GM21367 (cell line): ENCODE data around the gene CH25H.
"Not testable (repeated sequence)": the region's sequence is repeated elsewhere in the genome, so short reads cannot be mapped to it uniquely, and the experiment has no call there.

Source experiments
- ATAC-seq: cut with Tn5 transposase; IDR thresholded peaks from one replicate; pipeline ENCODE4 v1.9.1; 2021; ENCODE audit not compliant: unreplicated experiment

Gene CH25H

DNA sequence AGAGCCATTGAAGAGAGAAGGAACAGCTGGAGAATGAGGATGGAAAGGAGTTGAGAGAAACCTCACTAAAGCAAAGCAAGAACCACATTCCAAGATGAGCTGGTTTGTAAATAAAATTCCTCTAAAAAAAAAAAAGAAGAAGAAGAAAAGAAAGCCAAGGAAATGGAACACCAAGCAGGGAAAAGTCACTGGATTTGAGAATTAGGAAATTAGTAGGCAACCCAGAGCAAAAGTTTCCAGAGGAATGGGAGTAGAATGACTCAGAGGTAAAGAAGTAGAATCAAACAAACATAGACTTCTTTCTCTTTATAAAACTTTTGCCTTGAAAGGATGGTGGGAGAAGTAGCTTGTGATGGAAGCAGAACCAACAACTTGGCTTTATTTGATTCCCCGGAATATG is 3.9 kb downstream of the CH25H start:
- ATAC-seq: no peak

DNA sequence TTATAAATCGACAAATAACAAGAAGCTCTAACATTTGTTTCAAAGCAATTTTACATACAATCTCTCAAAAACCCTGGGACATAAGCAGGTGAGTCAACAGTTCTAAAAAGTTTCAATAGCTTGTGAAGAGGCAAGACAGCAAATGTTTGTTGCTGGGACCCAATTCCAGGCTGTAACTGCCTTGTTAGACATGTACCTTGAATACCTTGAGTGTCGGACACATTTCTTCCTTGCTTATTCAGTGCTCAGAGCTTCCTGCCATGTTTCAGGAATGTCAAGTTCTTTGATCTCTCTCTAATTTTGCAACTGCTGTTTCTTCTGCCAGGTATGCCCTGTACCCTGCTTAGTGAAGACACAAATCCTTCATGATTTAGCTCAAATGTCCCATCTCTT is 5.1 kb downstream of the CH25H start:
- ATAC-seq: no peak

DNA sequence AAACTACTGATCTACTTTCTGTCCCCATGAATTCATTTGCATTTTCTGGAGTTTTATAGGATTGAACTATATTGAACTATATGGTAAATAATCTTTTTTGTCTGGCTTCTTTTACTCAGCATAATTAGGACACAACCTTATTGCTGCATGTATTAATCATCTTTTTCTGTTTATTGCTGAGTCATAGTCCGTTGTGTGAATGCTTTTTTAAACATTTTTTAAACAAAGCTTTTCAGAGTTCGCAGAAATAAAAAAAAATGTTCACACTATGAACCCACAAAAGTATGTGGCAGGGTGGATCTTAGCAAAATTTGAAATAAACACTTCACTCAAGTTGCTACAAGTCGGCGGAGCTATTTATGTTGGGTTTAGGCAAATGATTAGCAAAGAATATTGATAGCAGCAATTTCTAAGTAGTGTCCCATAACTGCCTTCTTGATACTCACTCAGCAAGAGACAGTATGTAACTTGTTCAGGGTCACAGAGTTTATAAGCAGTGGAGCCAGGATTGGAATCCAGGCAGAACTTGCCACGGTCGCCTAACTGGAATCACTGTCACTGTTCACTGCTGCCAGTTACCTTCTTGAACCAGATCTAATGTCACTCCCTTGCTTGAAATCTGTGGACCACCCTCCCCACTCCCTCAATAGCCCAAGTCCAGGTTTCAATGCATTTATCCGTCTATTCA is 5.6 kb downstream of the CH25H start:
- no peak for ATAC-seq

DNA sequence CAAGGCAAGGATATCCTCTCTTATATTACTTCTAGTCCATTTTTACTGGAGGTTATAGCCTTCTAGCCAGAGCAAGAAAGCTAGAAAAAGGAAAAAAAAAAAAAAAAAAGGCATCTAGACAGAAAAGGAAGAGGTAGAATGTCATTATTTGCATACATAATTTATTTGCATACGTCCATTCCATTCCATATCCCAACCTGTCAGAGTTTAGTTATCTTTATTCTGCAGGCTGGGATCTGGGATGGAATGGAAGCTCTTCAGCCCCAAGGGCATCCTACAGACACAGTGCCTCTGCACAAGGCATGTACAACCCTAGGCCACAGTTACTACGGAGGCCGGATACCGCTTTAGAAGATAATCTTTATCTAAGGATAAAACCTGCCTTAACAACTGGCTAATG is 9.6 kb downstream of the CH25H start:
- no peak for ATAC-seq

DNA sequence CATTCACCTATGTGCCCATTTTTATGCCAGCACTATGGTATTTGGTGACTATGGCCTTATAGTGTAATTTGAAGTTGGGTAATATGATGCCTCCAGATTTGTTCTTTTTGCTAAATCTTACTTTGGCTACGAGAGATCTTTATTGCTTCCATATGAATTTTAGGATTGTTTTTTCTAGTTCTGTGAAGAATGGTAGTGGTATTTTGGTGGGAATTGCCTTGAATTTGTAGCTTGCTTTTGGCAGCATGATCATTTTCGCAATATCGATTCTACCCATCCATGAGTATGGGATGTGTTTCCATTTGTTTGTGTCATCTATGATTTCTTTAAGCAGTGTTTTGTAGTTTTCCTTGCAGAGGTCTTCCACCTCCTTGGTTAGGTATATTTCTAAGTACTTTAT is 15.8 kb downstream of the CH25H start:
- not testable (repeated sequence) for ATAC-seq

DNA sequence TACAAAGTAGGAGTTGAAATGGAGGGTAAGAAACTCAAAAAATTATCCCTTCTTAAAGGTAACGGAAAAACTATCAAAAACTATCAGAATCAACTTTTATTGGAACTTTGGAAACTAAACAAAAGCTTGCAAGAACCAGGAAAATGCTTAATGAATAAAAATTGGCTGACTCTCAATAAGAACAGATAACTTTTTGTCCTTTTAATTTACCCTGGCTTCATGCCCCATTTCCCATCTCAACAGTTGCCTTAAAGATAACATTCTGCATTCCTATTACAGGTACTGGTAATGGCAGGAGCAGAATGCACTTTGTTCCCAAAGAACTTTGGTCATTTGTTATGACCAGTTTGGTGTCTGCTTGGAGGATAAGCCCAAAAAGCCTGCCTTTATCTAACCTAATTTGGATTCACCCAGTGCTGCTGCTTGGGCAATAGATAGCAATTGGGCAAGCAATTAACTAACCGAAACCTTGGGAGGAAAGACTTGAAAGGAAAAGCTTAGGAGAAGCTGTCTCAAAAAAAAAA is 17.8 kb downstream of the CH25H start:
- ATAC-seq: no peak

DNA sequence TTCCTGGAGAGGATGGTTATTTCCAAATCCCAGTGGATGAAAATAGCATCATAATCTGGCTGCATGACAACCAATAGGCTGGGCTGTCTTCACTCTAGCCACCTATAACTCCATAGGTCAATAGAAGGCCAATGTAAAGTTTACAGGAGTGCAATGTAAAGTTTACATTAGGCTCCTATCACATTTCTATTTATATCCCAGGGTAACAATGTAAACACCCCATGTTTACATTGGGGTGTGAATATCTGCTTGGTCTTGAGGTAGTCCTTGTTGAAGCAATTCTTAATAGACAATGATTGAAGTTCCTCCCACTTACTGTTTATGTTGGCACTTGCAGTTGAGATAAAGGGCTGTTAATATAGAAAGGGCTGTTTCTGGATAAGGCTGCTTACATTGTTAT is 21.5 kb downstream of the CH25H start:
- no peak for ATAC-seq

DNA sequence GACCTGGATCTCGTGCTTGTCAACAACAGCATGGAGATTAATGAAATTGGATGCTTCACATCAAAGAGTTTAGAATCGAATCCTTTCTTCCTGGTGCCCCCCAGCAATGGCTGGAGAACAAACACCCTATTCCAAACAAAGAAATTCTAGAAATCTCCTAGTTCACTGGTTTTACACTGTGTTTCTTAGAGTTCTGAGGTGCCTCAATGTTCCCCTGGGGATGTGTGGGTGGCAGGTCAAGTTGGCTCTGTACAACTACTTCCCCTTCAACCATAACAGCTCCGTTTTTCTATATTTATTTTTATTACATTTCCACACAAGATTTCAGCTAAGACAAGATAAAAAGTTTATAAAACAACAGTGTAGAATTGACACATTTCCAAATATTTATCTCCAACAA is 22.5 kb downstream of the CH25H start:
- no peak for ATAC-seq

DNA sequence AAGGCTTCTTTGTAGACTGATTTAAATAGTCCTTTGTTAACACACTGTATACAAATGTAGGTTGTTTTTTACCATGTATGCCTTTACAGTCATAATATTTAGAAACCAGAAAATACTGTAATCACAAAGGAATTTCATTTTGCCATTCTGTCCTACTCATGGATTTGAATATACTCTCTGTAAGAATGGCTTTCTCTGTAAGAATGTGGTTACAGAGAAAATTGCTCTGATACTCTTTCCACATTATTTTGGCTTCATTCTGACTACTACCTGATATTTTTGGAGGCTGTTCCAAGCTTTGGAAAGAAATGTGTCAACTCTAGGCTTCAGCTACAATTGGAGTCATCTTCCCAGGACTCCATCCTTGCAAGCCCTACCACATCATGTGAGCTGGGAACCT is 23.5 kb downstream of the CH25H start:
- no peak for ATAC-seq

DNA sequence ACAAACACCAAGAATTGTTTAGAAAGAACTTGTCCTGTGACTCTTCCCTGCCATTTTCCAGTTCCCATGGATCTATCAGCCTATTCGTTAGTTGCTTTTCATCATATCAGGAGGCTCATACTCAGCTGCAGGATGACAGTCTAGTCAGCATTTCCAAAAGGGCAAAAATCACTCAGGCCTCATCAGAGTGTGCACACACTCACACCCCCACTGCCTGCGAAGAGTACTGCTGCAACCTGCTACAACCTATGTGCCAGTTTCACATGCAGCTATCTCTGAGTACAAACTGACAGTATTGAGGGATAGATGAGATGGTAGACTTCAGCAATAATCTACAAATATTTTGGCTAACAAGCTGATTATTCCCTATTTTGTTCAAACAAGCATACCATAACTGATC is 24.2 kb downstream of the CH25H start:
- no peak for ATAC-seq

DNA sequence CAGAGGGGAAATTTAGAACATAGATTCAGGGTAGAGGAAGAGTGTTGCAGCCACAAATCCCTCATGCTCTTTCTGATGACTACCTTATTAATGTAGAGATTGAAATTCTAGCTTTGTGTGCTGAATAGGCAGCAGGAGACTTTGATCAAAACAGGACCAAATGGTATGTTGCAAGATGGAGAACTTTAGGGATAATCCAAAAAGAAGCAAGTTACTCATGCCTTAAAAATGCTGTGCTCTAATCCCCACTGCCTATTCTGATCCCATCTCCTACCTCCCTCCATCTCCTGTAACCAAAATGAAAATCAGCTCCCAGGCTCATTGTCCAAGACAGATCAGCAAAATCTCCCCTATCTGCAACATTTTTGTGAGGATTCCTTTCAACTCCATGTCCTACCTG is 31.3 kb downstream of the CH25H start:
- ATAC-seq: no peak

DNA sequence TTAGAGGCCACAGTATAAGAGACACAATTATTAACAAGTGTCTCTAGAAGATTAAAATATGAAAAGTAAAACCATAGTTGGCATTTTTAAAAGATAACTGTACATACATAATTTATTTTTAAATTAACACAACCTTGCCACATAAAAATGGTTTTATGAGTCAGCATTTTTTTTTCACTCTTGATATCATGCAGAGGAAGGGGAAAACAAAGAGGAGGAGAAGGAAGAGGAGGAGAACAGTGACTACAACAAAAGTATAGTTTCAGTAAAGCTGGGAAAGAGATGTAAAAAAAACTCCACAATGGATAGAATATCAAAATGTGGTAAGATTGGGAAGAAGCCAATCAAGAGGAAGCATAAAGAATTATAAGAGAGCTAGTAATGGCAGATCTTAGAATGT is 34.0 kb downstream of the CH25H start:
- ATAC-seq: no peak

DNA sequence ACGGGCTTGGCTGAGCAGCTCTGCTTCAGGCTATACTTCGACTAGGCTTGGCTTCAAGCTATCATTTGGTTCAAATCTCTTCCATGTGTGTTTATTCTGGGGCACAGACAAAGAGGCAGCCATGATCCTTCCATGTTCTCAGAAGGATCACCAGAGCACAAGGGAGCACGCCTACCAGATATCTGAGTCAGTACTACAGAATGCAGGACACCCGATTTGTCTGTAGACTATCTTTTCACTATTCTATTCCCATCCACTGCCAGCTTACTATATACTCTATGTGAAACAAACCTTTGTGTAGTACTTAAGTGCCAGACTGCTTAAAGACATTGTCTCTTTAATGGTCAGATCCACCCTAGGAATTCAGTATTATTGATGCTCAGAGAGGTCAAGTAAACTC is 35.1 kb downstream of the CH25H start:
- ATAC-seq: no peak

DNA sequence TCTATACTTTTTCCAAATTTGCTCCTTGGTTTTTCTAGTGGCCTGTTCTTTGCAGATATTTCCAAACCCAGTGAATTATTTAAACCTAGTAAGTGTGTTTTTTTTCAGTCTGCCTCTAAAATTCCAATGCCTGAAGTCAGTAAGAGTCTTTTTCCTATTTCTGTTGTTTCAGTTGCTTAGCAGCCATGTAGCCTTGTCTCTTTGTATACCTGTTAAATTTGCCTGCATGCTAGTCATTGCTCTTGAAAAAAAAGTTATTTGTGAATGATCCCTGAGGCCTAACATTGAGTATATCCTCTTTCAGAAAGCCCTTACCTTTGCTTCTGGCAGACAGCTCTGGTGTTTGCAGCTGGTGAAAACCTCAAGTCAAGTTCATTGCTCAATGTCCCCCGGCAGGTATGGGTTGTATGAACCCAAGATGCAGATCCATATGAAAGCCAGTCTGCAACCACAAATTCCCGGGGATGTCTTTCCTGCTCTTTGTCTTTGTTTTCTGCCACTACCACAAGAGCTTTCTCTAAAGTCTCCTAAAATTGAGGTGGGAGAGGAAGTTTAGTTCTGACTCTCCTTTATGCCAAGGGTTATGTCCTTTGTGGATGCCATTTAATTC is 35.7 kb downstream of the CH25H start:
- ATAC-seq: no peak

DNA sequence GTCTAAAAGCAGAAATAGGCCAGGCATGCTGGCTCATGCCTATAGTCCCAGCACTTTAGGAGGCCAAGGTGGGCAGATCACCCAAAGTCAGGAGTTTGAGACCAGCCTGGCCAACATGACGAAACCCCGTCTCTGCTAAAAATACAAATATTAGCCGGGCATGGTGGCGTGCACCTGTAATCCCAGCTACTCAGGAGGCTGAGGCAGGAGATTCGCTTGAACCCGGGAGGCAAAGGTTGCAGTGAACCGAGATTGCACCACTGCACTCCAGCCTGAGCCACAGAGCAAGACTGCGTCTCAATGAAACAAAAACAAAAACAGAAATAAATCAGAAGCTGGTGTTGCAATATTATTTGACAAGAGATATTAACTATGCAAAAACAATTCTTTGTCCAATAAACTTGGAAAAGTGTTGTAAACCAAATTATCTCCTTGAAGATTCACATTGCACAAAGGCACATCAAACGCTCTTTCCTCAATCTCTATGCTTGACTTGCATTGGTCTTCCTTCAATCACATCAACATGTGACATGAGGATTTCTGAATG is 38.7 kb downstream of the CH25H start:
- not testable (repeated sequence) for ATAC-seq

DNA sequence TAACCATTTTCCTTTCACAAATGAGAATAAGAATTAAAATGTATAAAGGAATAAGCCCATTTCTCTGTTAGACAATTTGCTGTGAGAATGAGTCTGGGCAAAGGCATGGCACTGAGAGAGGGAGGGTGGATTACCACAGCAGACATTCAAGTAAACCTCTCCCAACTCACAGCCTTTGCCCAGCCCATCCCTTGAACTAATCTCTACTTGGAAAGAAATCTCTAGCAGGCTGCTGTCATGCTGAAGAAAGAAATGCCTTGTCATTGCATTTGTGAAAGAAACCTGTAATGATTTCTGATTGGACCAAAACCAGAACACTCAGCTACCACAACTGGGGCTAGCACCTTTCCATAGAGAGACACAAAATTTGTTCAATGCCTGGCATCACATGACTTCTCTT is 39.2 kb downstream of the CH25H start:
- no peak for ATAC-seq

DNA sequence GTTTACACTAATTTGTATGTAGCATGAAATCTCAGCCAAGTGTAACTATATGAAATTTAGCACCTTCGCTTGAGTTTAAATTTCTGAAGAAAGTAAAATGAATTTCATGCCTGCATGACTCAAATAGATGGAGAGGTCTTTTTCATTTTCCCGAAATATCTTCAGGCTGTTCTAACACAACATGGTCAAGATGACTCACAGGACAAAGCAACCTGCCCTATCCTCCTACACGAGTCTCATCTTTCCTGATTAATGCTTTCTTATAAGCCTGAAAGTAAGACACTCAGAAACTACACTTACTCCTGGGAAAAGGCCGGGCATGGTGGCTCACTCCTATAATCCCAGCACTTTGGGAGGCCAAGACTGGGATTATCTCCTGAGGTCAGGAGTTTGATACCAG is 41.2 kb downstream of the CH25H start:
- no peak for ATAC-seq

DNA sequence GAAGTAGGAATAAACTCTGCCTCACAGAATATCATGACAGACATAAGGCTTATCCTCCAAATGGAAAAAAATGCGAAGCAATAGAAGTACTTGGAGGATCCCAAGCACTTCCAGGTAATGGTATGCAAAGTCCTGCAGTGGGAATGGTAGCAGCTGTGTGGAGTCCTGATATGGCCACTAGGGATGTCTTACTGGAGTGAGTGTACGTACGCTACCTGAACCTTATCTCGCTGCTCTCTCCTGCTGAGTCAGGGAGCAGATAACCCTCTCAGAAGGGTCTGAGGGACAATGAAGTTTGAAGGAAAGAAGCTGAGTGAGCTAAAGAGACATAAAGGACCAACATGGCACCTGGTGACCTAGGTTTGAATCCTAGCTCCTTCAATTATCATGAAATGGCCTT is 42.2 kb downstream of the CH25H start:
- ATAC-seq: no peak

DNA sequence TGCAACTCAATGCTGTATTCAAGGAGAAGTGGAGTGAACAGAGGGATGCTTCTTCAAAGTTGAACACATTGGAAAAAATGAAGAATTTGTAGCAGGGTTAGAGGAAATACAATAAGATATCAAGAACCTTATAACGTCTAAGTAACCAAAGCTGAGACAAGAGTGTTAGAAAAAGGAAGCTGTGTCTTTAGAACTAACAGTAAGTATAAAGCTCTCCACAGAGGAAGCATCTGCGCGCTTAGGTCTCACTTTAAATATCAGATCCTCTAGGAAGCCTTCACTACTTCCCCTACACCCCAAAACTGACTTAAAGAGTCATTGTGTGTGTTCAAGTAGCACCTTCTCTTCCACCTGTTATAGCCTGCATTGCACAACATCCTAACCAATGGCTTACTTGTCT is 43.0 kb downstream of the CH25H start:
- ATAC-seq: no peak

DNA sequence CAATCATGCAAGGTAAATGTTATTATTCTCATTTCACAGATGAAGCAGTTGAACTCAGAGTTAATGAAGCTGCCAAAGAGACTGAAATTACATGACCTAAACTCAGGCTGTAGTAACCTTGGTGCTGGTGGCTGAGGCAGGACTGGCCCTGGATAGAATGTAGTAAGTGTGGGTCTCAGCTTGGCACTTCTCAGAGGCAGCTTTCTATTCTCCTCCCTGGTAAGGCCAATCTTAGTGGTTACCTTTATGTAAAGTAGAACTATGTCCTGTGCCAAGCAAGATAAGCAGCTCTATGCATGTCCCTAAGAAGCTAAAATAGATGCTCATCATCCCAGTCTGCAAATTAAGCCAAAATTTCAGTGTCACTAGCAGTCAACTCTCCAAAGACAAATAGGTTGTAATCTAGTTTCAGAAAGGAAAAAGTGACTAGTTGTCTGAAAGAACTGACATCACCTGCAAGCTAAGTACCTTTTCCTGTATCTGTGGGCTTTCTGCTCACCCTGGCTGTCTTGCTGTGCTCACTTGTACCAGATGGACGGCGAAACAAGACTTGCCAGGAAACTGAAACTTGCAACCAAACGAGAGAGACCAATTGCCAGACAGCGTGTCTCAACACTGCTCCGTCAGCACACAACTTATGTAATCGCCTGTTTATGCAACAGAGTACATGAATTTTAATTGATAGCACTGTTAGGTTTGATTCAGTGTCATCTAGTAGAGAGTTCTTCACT is 43.7 kb downstream of the CH25H start:
- peak; percentile 96 for ATAC-seq

DNA sequence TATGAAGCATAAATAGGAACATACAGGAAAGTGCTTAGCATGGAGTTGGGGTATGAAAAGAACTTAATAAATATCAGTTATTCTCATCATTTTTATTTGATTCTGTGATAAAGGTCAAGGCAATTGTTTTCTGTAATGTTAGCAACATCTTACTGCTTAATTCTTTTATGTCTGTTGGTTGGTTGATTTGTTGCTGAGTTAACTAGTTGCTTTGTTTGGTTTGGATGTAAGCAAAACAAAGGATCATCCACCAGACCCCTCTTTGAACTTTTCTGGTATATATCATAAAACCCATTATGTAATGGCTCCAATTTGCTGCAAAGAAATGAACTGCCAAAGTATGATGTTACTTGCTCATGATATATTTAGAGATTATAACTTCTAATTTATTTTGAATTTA is 44.5 kb downstream of the CH25H start:
- no peak for ATAC-seq

DNA sequence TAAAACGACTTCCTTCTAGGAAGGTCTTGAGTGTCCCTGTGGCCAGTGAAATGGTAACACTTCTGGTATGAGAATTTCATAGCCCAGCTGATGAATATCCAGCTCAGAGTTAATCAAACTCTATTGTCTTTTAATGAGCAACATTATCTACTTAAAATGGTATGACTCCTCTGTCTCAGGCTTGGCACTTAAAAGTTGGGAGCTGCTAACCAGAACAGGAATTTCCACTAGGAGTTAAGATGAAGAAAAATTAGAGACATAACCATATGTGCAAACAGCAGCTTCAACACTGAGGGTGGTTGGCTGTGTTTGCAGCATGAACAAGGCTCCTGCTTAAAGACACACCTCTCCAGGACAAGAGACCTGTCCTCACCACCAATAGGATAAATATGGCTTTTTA is 46.8 kb downstream of the CH25H start:
- ATAC-seq: no peak
